ENCODE results near the gene RIPOR2.
"Not testable (repeated sequence)": the region's sequence is repeated elsewhere in the genome, so short reads cannot be mapped to it uniquely, and the experiment has no call there.

RIPOR2 gene

DNA sequence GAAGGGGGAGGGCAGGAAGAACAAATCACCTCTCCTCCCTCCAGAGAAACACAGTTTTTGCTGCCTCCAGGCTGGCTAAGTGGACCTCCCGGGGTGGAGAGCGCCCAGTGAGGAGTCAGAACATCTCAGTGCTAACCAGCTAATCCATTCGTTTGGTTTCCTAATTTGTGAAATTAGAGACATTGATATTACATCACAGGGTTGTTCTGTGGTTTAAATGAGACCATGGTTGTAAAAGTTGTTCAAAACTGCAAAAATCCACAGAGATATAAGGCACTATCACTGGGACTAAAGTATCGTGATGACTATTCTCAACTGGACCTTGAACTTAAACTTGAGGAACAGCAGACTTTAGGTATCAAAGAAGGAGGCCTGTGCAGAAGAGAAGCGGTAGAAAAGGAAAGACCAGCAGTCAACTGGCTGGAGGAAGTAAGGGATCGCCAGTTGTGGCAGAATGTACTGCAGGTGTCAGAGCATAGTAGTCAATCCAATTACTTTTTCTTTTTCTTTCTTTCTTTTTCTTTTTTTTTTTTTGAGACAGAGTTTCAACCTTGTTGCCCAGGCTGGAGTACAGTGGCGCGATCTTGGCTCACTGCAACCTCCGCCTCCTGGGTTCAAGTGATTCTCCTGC is 33.9 kb downstream of the RIPOR2 start:
- DNase-seq = no peak

DNA sequence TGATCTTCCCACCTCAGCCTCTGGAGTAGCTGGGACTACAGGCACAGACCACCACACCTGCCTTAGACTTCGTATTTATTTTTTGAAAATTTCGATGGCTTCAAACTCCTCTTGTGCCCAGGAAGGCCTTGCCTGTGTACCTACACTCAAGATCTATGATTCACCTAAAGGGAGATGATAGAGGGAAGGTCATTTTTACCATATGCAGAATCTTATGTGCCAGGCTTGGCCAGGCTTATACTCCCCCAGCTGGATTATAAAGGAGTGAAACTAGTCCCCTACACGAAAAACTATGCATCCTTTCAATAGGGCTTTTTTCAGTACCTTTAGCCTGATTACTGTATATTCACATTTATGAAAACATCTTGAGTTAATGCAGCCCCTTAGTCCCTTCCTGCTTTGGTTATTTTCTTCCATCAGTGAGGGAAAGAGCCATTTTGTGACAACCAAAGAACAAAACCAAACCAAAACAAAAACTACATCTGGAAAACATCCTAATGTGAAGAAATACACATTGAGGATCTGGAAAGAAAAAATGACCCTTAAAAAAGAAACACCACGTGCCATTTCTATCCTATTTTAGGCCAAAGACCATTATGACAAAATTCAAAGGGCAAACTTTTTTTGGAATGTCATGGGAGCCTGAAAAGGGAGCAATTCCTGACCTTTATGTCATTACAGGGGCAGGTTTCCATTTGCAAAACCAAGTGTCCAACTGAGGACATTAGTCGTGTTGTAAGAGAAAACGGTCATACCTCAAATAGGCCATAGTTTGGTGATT is 34.7 kb downstream of the RIPOR2 start:
- no peak for DNase-seq

DNA sequence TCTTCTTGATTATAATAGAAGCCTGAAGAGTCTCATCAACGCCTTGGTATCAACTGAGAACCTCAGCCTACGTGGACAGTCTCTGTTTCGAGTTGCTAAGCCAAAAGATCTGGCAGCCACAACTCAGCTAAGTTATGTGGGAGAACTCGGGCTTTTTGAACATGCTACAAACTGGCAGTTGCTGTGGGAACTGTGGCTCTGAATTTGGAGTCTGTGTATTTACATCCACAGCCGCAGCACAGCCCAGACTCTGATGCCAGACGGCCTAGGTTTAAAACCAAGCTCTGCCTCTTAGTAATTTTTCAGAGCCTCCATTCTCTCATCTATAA is 35.8 kb downstream of the RIPOR2 start:
- DNase-seq = no peak

DNA sequence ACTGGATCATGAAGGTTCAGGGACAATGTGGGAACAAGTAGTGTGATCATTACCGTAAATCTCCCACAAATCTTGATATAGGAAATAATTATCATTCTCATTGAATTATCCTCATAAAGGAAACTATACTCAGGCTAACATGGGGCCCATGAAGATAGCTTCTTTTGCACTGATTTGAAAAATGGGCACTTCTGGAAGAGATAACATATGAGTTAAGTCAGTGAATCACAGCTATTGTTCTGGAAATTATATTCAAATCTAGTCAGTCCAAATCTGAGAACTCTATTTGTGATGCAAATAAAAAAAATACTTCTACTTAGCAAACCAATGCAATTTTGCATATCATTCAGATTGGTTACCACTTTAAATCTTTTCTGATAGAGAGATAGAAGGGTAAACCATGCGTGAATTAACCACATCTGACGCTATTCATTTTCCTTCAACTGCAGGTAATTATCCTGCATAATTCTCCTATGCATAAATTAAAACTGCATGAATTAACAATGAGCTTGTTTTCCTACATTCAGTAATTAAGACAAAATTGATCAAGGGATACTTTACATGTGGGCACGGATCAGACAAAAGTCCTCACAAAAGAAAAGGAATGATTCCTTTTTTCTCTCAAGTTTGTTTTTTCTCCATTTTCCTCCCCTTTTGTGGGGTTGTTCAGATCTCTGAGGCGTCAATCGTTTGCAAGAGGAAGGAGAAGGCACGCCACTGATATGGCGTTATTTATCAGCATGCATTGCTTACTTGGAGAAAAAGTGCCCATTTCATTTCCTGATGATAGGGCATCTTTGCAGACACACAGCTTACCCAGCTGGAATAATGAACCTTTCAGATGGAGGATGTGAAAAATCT is 36.4 kb downstream of the RIPOR2 start:
- DNase-seq = no peak

DNA sequence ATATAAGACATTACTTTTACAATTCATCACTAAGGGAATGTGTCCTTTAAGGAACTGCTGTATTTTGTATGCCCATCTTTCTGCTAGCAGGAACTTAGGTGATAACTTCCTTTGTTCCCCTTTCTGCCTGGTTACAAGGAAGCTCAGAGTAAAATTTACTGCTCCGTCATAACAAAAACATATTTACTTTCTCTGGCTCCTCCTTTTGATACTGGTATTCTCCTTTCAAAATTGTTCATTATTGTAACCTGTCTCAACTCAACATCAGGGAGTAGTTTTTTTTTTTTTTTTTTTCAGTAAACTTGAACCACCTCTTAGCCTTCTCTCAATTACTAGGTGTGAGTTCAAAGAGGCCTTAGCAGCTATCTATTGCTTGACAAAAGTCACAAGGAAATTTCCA is 37.1 kb downstream of the RIPOR2 start:
- DNase-seq = no peak

DNA sequence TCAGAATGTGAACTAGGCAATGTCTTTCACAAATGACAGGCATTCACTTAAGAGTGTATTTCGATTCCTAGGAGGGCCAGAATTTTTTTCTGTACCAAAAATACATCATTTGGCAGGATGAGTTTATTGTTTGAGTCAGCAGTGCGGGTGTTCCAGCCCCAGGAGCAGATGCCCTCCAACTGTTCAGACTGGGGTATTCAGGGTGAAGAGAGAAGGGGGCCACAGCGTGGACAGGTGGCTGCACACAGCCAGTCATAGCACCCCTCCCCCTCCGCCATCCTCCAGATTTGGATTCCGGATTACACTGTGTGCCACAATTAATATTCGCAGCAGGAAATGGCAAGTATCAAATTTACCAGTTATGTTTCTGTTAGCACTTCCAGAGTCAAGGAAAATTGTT is 38.6 kb downstream of the RIPOR2 start:
- DNase-seq = no peak

DNA sequence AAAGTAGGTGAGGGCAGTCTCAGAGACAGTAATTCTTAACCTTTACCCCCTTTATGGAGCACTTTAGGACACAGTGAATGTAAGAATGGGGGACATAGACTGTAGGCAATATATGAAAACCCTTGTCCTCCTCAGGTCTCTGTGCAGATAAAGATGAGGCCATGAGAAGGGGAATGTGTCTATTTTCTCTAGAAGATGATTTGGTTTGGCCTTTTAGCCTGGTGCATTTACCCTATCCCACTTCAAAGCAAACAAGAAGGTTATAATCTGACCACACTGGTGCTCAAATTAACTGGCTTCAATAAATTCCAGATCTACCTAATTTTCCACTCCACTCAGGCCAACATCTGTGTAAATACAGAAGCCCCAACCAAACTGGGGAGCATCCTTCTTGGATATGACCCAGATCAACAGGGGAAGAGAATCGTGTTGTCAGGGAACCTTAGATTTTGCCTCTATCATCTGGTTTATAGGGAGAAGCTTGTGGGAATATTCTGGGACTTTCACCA is 42.4 kb downstream of the RIPOR2 start:
- DNase-seq = no peak

DNA sequence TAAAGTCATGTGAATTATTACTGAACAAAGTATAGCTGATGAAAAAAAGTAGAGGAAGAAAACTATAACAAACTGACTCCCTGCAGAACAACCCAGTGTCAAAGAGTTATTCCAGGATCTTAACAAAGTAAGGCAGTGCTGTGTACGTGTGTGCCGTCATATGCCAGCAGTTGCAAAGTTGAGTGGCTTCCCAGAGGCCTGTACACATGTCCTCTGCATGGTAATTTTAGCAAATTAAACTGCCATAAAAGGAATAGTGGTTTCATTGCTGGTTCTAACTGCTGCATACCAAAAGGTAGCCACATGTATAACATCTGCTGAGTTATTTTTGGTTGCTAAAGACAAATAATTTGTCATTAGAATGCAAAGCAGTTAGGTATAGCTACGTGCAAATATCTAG is 44.8 kb downstream of the RIPOR2 start:
- DNase-seq = no peak

DNA sequence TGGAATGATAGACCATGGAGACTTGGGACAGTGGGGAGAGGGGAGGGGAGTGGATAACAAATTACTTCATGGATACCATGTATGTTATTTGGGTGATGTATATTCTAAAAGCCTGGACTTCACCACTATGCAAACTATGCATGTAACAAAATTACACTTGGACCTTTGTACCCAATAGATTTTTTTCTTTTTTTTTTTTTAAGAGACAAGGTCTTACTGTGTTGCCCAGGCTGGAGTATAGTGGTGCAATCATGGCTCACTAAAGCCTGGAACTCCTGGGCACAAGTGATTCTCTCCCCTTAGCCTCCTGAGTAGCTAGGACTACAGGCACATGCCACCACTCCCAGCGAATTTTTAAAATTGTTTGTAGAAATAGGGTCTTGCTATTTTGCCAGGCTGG is 45.3 kb downstream of the RIPOR2 start:
- DNase-seq = no peak

DNA sequence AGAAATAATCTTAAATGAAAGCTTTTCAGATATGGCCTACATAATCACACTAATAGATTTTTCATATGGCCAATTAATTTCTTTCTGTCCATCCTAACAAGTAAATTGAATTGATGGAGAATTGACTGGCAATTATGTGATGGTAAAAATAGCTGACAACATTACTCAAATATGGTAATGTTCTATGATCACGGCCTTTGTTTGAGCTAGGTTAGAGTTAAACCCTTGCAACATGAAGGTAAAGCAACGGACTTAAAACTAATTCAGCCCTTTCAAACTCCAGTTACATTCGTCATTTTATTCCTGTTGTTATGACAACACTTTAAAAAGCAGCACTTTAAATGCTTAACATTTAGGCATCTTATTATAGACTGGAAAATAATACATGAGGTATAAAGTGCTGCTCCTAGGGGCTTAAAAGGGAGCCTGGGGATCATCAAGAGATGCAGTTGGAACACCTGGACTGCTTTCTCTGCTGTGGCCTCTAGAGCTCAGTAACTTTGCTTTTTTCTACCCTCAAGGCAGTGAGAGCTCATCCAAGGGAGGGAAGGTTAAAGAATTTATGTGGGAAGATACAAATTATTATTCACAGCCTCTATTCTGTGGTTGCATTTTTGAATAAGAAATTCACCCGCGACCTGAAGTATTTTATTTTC is 46.9 kb downstream of the RIPOR2 start:
- no peak for DNase-seq

DNA sequence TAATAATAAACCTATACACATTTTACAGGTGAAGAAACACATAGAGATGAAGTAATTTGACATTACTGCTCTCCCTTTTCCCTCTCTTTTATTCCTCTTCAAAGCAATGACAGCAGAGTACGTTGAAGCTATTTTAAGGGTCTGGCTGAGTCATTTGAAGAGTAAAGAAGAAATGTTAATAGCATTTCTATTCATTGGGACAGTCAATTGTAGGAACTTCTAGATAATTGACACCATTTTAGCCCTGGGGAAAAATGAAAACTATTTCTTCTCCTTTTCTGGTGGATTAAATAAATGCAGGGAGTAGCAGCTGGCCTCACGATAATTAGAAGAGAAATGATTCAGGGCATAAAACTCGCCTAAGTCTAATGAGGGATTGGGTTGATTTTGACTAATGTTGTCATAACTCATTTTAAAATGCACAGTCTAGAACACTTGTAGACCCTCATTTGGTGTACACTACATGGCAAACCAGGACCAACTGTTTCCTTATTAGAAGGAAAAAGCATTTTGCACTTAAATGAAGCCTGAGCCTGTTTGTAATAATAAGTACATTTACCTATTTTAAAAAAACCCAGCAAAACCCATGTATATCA is 48.1 kb downstream of the RIPOR2 start:
- DNase-seq = no peak

DNA sequence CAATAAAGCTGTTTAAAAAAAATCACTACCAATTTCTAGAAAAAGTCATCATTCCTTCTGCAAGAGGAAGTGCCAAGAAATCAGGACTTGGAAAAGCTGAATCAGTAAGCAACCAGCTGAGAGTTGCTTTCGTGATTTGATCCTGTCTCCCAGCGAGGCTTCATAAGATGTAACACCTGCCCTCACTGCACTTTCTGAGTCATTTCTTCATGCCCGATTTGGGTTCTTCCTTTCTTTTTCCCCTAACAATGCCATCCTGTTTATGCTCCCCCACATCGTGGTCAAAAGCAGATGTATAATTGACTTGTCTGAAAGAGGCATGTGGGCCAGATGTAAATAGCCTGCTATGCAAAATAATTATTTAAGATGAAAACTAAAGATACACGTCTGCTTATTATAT is 52.1 kb downstream of the RIPOR2 start:
- DNase-seq = no peak

DNA sequence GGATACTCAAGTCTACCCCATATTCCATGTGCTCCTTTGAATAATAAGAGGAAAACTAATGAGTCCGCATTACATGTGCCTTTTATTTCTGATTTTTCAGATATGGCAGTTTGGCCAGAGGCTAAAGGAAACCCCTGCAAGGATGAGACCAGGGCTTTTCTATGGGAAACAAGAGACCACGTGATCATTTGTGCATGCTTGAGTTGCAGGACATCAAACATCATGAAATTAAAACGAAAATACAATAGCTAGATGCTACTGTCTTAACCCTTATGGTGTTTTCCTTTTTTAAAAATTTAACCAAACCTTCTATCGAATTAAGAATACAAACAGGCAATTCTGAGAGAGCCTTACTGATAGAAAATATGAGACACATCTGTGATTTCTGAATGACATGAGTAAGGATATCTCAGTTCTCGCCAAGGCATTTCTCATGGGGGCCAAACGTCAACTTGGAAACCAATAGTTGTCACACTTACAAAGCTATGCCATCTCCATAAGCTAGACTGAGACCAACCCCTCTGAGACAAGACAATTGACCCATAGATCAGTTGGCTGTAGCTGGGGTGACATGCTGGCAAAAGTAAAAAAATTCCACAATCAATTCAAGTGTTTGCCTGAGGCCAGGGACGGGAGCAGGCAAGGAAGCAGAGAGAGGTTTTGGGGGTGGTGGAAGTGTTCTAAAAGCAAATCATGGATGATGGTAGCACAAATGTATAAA is 52.8 kb downstream of the RIPOR2 start:
- no peak for DNase-seq

DNA sequence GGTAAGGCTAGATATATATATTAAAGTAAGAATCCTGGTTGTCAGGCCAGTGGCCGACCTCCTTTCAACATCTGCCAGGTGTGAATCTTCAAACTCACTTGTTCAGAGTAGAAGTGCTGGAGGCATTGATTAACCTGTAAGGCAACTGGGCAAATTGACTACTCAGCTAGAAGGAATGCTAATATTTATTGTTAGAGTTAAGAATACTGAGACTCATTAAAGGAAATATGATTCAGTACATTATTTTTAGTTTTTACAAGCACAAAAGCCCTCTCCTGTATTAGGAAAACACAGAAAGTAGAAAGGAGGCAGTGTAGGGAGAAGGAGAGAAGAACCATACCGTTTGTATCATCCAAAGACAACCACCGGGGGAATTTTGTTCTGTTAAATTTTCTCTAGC is 53.5 kb downstream of the RIPOR2 start:
- DNase-seq = no peak

DNA sequence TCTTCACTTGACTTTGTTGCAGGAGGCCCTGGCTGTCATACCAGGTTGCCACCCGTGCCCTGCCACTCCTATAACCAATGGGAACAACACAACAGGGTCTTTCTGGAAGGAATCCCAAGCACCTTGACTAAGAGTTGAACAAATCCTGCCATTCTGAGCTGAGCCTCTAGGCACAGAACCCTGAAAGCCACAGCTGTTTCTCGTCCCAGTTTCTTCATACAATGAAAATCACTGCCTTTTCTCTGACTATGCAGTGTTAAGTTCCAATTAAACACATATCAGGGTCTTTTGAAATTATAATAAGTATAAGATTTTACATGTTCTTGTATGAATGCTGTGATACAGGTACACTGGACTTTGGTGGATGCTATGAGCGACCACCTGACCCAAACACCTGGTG is 54.4 kb downstream of the RIPOR2 start:
- DNase-seq = no peak

DNA sequence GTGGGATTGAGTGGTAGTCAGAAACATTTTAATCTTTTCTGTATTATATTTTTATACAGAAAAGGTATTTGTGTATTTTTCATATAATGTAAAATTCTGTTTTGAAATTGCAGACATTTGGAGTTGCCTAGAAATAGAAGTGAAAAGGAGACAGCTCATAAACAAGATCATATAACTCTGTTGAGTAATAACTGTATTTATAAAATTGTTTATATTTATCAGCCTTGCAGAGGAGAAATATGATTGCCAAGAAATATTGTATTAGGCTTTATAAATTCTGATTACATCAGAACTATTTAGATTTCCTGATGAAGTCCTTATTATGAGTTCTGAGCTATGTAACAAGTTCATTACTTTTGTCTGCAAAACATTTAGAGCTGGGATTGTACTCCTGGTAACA is 55.3 kb downstream of the RIPOR2 start:
- DNase-seq = no peak

DNA sequence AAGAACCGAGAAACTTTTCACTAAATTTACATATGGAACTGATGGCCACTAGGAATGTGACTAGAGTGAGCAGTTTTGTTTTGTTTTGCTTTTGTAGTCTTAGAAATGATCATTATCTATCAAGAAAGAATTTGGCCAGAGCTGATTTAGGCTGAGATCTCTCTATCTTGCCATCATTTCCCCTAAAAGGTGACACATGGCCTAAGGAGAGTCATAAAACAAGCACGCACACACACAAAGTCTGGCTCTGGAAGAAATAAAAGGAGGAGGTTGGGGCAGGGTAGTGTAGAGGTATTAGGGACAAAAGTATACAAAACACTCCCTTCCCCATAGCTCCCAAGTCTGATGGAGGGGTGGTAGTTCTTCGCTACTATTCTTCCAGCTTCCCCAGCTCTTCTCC is 56.4 kb downstream of the RIPOR2 start:
- DNase-seq = no peak

DNA sequence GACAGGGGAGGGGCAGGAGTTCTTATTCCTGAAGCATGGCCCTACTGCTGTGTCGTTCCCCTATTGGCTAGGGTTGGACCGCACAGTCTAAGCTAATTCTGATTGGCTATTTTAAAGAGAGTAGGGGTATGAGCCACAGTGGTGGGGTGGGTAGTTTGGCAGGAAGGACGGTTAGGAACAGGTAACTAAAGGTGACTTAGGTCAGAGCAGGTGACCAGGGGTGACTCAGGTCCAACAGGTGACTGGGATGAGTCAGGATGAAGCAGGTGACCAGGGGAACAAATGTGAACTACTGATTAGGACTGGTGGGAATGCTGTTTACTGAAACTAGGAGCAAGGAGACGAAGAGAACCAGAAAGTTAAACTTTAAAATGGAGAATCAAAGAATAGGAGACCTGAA is 58.0 kb downstream of the RIPOR2 start:
- not testable (repeated sequence) for DNase-seq

DNA sequence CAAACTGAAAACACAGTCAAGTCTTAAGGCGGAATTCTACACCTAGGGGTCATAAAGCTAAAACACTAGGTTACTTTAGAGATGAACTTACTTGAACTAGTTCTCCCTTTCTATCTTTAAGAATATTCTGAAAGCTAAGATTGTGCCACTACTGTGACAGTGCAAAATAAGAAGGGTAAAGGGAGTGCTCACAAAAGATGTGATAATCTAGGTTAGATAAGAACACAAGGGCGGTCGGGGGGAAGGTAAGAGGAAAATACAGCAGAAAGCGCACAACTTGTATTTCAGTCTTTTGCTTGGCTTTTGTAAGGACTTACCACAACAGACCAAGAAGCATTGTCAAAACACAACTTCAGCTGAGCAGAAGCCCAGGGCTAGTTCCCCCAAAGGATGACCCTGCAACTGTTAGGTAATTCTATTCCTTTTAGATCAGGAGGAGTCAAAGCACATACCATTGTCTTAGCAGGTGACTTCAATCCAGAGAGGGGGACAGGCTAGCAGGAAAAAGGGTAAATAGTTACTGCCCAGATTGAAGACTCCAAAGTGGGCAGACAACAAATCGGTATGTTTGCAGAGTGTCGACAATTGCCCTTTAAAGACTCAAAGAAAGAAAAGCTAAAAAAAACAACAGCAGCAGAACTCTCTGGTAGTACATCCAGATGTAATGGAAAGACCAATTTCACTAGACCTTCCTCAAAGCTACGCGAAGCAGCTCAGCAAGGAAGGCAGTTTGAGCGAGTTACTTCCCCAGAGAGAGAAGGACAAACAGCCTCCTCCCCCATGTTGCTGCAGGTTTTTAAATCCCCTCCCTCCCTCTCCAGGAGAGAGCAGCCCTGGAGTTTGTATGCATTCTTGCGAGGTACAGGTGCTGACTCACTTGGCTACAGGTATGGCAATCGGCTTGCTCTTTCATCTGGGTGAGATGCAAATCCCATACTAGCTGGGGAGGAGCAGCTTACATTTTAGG is 59.0 kb downstream of the RIPOR2 start:
- no peak for DNase-seq

DNA sequence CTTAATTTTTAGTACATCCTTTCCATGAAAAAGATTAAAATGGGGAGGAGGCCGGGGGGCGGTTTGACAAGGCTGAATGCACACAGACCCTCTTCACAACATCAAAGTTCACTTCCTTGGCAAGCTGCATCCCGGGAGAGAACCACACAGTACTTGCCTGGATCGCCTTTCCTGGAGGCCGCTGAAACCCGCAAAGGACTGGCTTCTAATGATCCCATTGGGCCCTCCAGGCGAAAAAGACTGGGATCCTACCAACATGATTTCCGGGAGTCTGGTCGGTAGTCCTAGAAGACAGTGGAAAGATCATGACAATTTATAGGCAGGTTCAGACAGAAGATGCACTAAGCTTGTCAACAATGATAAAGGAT is 60.2 kb downstream of the RIPOR2 start:
- no peak for DNase-seq
